H9 (cell line): ENCODE data around the gene NUAK2. TPM values are rescaled to one million over a fixed set of nuclear protein-coding genes. Genes with fewer than 3 reads are reported as not detected.

Experiments used
- DNase-seq: peaks from one replicate; pipeline ENCODE4 v3.0.0-alpha.2; 2017
- H2AFZ ChIP-seq: one replicate; pipeline ENCODE4 v1.6.1; 2013; ENCODE audit warnings: mild to moderate bottlenecking, low read length, control low read depth, moderate library complexity
- H2AK5ac ChIP-seq: 2 replicates; pipeline ENCODE4 v1.6.1; 2013; ENCODE audit warnings: low read length, control low read depth, mixed read lengths; ENCODE audit not compliant: insufficient read length
- H2BK120ac ChIP-seq: one replicate; pipeline ENCODE4 v1.6.1; 2013; ENCODE audit warnings: low read depth, mild to moderate bottlenecking, low read length, control low read depth, inconsistent platforms; ENCODE audit not compliant: poor library complexity, severe bottlenecking
- H2BK12ac ChIP-seq: 2 replicates; pipeline ENCODE4 v1.6.1; 2013; ENCODE audit warnings: low read length, control low read depth, mixed read lengths, low read depth; ENCODE audit not compliant: insufficient read length
- H2BK15ac ChIP-seq: 2 replicates; pipeline ENCODE4 v1.6.1; 2013; ENCODE audit warnings: low read depth, low read length, control low read depth
- H2BK20ac ChIP-seq: one replicate; pipeline ENCODE4 v1.6.1; 2013; ENCODE audit warnings: low read depth, mild to moderate bottlenecking, low read length, control low read depth, inconsistent platforms; ENCODE audit not compliant: poor library complexity, severe bottlenecking
- H2BK5ac ChIP-seq: 2 replicates; pipeline ENCODE4 v1.6.1; 2013; ENCODE audit warnings: low read length, control low read depth, mixed read lengths; ENCODE audit not compliant: insufficient read length
- H3K14ac ChIP-seq: 2 replicates; pipeline ENCODE4 v1.6.1; 2013; ENCODE audit warnings: low read length, control low read depth; ENCODE audit not compliant: insufficient read depth
- H3K18ac ChIP-seq: 2 replicates; pipeline ENCODE4 v1.6.1; 2013; ENCODE audit warnings: low read depth, mild to moderate bottlenecking, mixed read lengths, low read length, control low read depth; ENCODE audit not compliant: insufficient read length
- H3K23ac ChIP-seq: 2 replicates; pipeline ENCODE4 v1.6.1; 2013; ENCODE audit warnings: low read length, control low read depth, mixed read lengths, low read depth; ENCODE audit not compliant: insufficient read length
- H3K23me2 ChIP-seq: 2 replicates; pipeline ENCODE4 v1.6.1; 2013; ENCODE audit warnings: low read depth, mild to moderate bottlenecking, mixed read lengths, low read length, control low read depth; ENCODE audit not compliant: insufficient read length, poor library complexity, severe bottlenecking
- H3K27ac ChIP-seq: 2 replicates; pipeline ENCODE4 v1.5.1; 2013; ENCODE audit warnings: low read length, control low read depth, mixed read lengths, low read depth; ENCODE audit not compliant: insufficient read length
- H3K27me3 ChIP-seq: 2 replicates; pipeline ENCODE4 v1.6.1; 2013; ENCODE audit warnings: low read length, control low read depth, inconsistent platforms; ENCODE audit not compliant: insufficient read depth
- H3K4ac ChIP-seq: 2 replicates; pipeline ENCODE4 v1.6.1; 2013; ENCODE audit warnings: low read depth, mild to moderate bottlenecking, control low read depth, inconsistent platforms, low read length, moderate library complexity
- H3K4me1 ChIP-seq: 2 replicates; pipeline ENCODE4 v1.6.1; 2013; ENCODE audit warnings: low read length, control low read depth, inconsistent platforms; ENCODE audit not compliant: insufficient read depth
- H3K4me2 ChIP-seq: 2 replicates; pipeline ENCODE4 v1.6.1; 2013; ENCODE audit warnings: low read length, control low read depth, mixed read lengths; ENCODE audit not compliant: insufficient read length, insufficient read depth
- H3K56ac ChIP-seq: 2 replicates; pipeline ENCODE4 v1.6.1; 2013; ENCODE audit warnings: low read depth, mild to moderate bottlenecking, mixed read lengths, low read length, control low read depth; ENCODE audit not compliant: insufficient read length
- H3K79me1 ChIP-seq: 2 replicates; pipeline ENCODE4 v1.6.1; 2013; ENCODE audit warnings: low read depth, mild to moderate bottlenecking, moderate library complexity, low read length, control low read depth, inconsistent platforms; ENCODE audit not compliant: insufficient read depth, poor library complexity, severe bottlenecking
- H3K79me2 ChIP-seq: 2 replicates; pipeline ENCODE4 v1.6.1; 2013; ENCODE audit warnings: low read length, control low read depth, inconsistent platforms; ENCODE audit not compliant: insufficient read depth
- H3K9ac ChIP-seq: 2 replicates; pipeline ENCODE4 v1.6.1; 2013; ENCODE audit warnings: low read length, control low read depth, mixed read lengths; ENCODE audit not compliant: insufficient read length; ENCODE audit errors: extremely low read depth
- H3K9me3 ChIP-seq: one replicate; pipeline ENCODE4 v1.6.1; 2013; ENCODE audit warnings: low read depth, low read length, inconsistent platforms; ENCODE audit not compliant: control insufficient read depth
- H3T11ph ChIP-seq: one replicate; pipeline ENCODE4 v1.6.1; 2013; ENCODE audit warnings: mild to moderate bottlenecking, low read length, control low read depth, inconsistent platforms
- H4K20me1 ChIP-seq: one replicate; pipeline ENCODE4 v1.6.1; 2013; ENCODE audit not compliant: control insufficient read depth, insufficient read length, insufficient read depth
- H4K5ac ChIP-seq: 2 replicates; pipeline ENCODE4 v1.6.1; 2013; ENCODE audit warnings: low read depth, mild to moderate bottlenecking, mixed read lengths, low read length, control low read depth; ENCODE audit not compliant: insufficient read length
- H4K8ac ChIP-seq: replicated peaks from 2 replicates; pipeline ENCODE4 v1.6.1; 2013; ENCODE audit warnings: low read length, control low read depth, mixed read lengths, low read depth; ENCODE audit not compliant: insufficient read length
- H4K91ac ChIP-seq: 2 replicates; pipeline ENCODE4 v1.6.1; 2013; ENCODE audit warnings: low read depth, mild to moderate bottlenecking, moderate library complexity, mixed read lengths, low read length, control low read depth; ENCODE audit not compliant: insufficient read length
- H3K27ac Mint-ChIP-seq, 3 experiments: 2 replicates in 2 of 3; 3 replicates in 1 of 3; pipeline ENCODE4 v1.8.0; 2020 to 2021; ENCODE audit warnings: mixed read lengths in 3 of 3, mild to moderate bottlenecking in 1 of 3, moderate library complexity in 1 of 3
- H3K27me3 Mint-ChIP-seq: 2 replicates; pipeline ENCODE4 v1.8.0; 2021; ENCODE audit warnings: low read depth, mild to moderate bottlenecking, moderate library complexity, mixed read lengths
- H3K36me3 Mint-ChIP-seq, 3 experiments: 2 replicates in 2 of 3; 3 replicates in 1 of 3; pipeline ENCODE4 v1.8.0; 2020 to 2021; ENCODE audit warnings: low read depth in 3 of 3, mixed read lengths in 3 of 3; ENCODE audit not compliant: insufficient read depth in 1 of 3
- H3K4me1 Mint-ChIP-seq, 2 experiments: 2 replicates each; pipeline ENCODE4 v1.8.0; 2020; ENCODE audit warnings: mixed read lengths in 2 of 2
- H3K4me3 Mint-ChIP-seq, 2 experiments: 2 replicates in 1 of 2; 3 replicates in 1 of 2; pipeline ENCODE4 v1.8.0; 2020 to 2021; ENCODE audit warnings: mild to moderate bottlenecking in 2 of 2, mixed read lengths in 2 of 2, moderate library complexity in 1 of 2
- H3K9me3 Mint-ChIP-seq, 2 experiments: 2 replicates in 1 of 2; 3 replicates in 1 of 2; pipeline ENCODE4 v1.8.0; 2020; ENCODE audit warnings: mild to moderate bottlenecking in 2 of 2, mixed read lengths in 2 of 2, moderate library complexity in 1 of 2
- WGBS: extraction: QIAGEN DNeasy Blood & Tissue Kit; methylation state at CpG from one replicate; pipeline ENCODE4 v1.1.7; 2013; ENCODE audit warnings: missing lambda C conversion rate, low lambda C conversion rate, mixed read lengths; ENCODE audit not compliant: insufficient read length; ENCODE audit errors: extremely low coverage; 5-methylcytosine and 5-hydroxymethylcytosine counted together
- total RNA-seq: library from RNA; stranded (reverse); gene quantifications from 2 replicates; pipeline ENCODE4 v1.2.1, GENCODE V29; 2021
- TF ChIP-seq, protein P1 (sequence below): fragments of 200-600 bp; sonication (generic); conservative IDR thresholded peaks from 3 replicates; pipeline ENCODE4 v1.8.0; 2021; ENCODE audit warnings: antibody characterized with exemption, mild to moderate bottlenecking

The NUAK2 gene
- total RNA-seq, 1 experiment from 2014 or later: 15.4 TPM

DNA sequence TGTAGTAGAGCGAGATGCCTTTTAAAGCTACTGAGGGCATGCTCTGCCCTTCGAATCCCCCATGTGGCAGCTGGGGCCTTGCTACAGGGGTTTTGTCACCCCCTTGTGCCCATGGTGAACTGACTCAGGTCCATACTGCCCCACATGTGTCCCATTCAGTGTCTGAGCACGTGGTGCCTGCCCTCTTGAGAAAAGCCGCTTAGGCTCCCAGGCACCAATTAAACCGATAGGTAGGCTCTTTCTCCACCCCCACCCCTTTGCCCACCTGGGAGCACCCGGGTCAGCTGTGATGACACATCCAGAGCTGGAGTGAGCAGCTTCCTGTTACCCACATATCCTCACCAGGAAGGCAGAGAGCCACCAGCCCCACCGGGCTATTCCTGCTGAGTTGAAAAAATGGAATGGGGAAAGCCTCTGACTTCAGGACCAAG is 63.3 kb downstream of the NUAK2 start:
- no peak overlapping the region for H3K18ac ChIP-seq
- no peak overlapping the region for H4K91ac ChIP-seq
- H3K9me3 ChIP-seq: no peaks in the 10 kb centered on the region
- no peak overlapping the region for H4K5ac ChIP-seq
- H3K4me2 ChIP-seq: no peak overlapping the region
- no peaks in the 10 kb centered on the region for H4K20me1 ChIP-seq
- H3K4me3 Mint-ChIP-seq: no peak overlapping the region
- no peak overlapping the region for H2BK15ac ChIP-seq
- H3K14ac ChIP-seq: no peak overlapping the region
- H3K36me3 Mint-ChIP-seq: no peaks in the 10 kb centered on the region
- no peak overlapping the region for H2BK12ac ChIP-seq
- H3K4ac ChIP-seq: no peak overlapping the region
- TF ChIP-seq, protein P1, sequence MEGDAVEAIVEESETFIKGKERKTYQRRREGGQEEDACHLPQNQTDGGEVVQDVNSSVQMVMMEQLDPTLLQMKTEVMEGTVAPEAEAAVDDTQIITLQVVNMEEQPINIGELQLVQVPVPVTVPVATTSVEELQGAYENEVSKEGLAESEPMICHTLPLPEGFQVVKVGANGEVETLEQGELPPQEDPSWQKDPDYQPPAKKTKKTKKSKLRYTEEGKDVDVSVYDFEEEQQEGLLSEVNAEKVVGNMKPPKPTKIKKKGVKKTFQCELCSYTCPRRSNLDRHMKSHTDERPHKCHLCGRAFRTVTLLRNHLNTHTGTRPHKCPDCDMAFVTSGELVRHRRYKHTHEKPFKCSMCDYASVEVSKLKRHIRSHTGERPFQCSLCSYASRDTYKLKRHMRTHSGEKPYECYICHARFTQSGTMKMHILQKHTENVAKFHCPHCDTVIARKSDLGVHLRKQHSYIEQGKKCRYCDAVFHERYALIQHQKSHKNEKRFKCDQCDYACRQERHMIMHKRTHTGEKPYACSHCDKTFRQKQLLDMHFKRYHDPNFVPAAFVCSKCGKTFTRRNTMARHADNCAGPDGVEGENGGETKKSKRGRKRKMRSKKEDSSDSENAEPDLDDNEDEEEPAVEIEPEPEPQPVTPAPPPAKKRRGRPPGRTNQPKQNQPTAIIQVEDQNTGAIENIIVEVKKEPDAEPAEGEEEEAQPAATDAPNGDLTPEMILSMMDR: no peak
- no peak overlapping the region for H2AK5ac ChIP-seq
- H3K27ac ChIP-seq: no peak overlapping the region
- H3K4me1 ChIP-seq: peaks cover 8% of the 10 kb centered on the region
- no peak overlapping the region for H2BK120ac ChIP-seq
- H3K23ac ChIP-seq: no peak overlapping the region
- no peaks in the 10 kb centered on the region for H3K9me3 Mint-ChIP-seq
- no CpG with 5 or more reads among the region's 7 CpGs for WGBS
- H3K4me1 Mint-ChIP-seq: peaks cover 43% of the 10 kb centered on the region in 2 experiments
- H3K56ac ChIP-seq: no peak overlapping the region
- no peak for DNase-seq
- H2BK20ac ChIP-seq: no peak overlapping the region
- no peak overlapping the region for H4K8ac ChIP-seq
- H3T11ph ChIP-seq: no peak overlapping the region
- H3K27me3 ChIP-seq: no peaks in the 10 kb centered on the region
- H3K27ac Mint-ChIP-seq: no peak overlapping the region
- no peak overlapping the region for H2BK5ac ChIP-seq
- H3K9ac ChIP-seq: no peak overlapping the region
- no peaks in the 10 kb centered on the region for H3K23me2 ChIP-seq
- H3K27me3 Mint-ChIP-seq: no peaks in the 10 kb centered on the region; the same call in 1 of the 2 replicates
- no peaks in the 10 kb centered on the region for H3K79me2 ChIP-seq
- no peaks in the 10 kb centered on the region for H3K79me1 ChIP-seq
- H2AFZ ChIP-seq: no peak overlapping the region
